Stimulated activated CD4-positive, alpha-beta T cell treated with anti-CD3 and anti-CD28 coated beads, Interleukin-4, amount 100 ng/mL, for 48 hours (primary cell): ENCODE data around the gene DMP1.
"Not testable (repeated sequence)": the region's sequence is repeated elsewhere in the genome, so short reads cannot be mapped to it uniquely, and the experiment has no call there.

Experiments used
- DNase-seq, 2 donors: peaks; one replicate each; pipeline ENCODE4 v3.0.0-alpha.2; 2020; ENCODE audit warnings: low read depth in 2 of 2

The DMP1 gene

GRCh38 chr4:87680271-87680670 lies 30.2 kb downstream of the DMP1 start:
- no peak for DNase-seq

- DNase-seq = no peak
These were observed 38.2 kb downstream of the DMP1 start for GRCh38 chr4:87688316-87688715.

GRCh38 chr4:87690947-87691346 lies 40.9 kb downstream of the DMP1 start:
- not testable (repeated sequence) for DNase-seq

GRCh38 chr4:87692060-87692459 lies 42.0 kb downstream of the DMP1 start:
- DNase-seq = not testable (repeated sequence)

GRCh38 chr4:87697272-87697671 lies 47.2 kb downstream of the DMP1 start:
- DNase-seq = no peak

- no peak for DNase-seq
These were observed 47.9 kb downstream of the DMP1 start for GRCh38 chr4:87697945-87698344.

- no peak for DNase-seq
These were observed 48.3 kb downstream of the DMP1 start for GRCh38 chr4:87698394-87698793.

- DNase-seq = no peak
These were observed 53.9 kb downstream of the DMP1 start for GRCh38 chr4:87704001-87704400.

- no peak for DNase-seq
These were observed 57.3 kb downstream of the DMP1 start for GRCh38 chr4:87707279-87707918.
